GM04504 (cell line): ENCODE data around the gene MIPEP.

Experiments
- DNase-seq: peaks from one replicate; pipeline ENCODE4 v3.0.0-alpha.2; 2012; ENCODE audit warnings: low read depth

MIPEP gene

DNA sequence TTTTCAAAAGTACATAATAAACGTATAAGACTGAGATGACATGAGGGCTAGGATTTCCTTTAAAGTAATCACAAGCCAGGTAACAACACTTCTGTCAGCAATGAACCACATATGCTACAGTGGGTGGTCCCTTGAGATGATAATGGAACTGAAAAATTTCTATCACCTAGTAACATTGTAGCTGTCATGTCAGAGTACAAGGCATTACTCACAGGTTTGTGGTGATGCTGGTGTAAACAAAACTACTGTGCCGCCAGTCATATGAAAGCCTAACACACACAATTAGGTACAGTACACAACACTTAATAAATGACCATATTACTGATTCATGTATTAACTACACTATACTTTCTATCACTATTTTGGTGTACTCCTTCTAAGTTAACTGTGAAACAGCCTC is 36.8 kb downstream of the MIPEP start:
- DNase-seq: no peak

DNA sequence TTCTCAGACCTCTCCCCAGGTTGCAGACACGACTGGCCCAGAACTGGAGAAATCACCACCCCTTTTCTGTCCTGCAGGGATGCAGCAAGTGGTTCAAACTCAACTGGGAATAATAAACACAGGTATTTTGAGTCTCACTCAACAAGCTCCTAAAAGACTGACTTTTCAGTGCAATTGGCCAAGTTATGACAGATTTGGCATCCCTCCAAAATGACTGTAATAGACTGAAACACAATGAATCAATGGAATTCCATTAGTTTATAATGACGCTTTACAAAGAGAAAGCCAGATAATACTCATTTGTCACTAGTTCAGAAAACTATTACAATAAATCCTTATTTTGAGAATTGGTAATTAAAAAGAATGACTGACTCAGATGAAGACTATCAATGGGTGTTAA is 38.1 kb downstream of the MIPEP start:
- DNase-seq: no peak

DNA sequence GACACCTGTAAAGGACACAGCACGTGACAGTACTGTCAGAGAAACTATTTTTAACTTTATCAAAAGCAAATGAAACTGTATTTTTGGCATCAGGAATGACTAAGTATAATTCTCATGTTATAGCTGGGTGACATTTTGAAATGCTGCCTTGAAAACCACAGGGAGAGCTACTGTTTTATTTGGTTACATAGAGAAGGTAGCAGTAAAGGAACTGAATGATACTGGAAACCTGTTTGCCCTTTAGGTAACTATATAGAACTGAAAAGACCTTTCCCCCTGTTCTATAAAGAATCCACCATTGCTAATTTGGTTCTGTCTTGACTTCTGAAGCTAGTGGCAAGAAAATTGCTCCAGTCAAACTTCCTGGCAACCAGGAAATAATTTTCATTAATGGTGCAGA is 39.1 kb downstream of the MIPEP start:
- no peak for DNase-seq

DNA sequence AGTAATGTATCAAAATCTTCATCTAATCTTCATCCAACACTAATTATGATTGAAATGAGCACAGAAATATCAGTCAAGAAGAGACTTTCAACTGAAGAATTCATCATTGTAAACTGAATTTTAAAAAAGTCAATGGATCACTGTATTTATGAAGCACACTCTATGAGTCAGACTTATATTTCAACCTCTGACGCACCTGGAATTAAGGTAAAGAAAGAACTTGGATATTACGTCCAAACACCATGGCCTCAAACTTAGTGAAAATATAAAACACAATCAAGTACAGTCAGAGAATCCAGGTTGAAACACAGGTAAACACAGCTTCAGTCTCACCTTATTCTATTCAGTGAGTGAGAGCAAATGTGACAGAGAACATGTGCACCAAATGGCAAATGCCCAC is 39.5 kb downstream of the MIPEP start:
- no peak for DNase-seq

DNA sequence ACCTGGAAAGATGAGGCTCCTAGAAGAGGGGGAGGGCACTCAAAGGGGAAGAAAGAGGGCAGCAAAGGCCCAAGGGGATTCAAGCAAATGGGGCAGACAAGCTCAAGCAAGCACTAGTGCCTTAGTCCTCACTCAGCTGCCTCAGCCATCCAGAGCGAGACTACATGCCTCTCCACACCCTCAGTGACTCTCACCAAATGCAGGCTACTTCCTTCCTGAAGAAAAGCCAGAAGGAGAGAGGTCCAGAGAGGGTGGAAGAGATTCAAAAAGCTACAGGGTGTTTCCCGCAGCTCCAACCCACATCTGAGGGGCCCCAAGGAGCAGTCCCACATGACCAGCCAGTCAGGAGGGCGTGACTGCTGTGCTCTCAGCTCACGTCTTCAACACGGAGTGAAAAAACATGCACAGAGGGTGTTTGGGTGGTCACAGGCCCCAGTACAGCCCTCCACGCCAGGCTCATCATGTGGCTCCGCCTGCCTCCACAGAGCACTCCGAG is 40.5 kb downstream of the MIPEP start:
- no peak for DNase-seq

DNA sequence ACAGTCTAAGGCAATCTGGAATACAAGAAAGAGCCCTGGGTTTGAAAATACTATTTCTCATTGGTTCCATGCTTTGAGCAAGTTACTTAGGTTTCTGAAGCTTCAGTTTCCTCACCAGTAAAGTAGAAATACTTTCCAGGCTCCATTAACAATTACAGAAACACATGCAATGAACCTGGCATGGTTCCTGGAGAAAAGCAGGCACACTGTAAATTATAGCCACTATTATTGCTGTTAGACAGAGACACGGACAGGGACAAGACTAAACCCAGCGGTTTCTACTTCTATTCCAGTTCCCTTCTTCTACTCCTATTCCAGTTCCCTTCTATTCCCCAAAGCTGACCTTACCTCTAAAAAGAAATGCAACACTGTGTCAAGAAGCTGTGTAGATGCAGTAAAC is 41.2 kb downstream of the MIPEP start:
- peak; percentile 49 for DNase-seq

DNA sequence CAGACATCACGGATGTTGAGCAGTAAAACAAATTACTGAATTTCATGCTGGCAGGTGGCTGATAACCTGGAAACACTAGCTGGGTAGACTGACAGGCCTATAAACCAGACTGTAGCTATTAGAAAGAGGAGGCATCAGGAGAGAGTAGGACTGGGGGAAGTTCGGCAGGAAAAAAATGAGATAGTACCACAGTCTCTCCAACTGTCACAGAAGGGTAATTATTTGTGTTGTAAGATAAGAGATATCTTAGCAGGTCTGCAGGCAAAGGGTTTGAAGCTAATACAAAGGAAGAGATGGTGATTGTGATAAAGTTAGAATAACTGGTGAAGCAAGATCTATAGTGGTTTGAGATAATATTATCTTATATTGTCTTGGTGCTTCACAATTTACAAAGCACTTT is 41.7 kb downstream of the MIPEP start:
- no peak for DNase-seq

DNA sequence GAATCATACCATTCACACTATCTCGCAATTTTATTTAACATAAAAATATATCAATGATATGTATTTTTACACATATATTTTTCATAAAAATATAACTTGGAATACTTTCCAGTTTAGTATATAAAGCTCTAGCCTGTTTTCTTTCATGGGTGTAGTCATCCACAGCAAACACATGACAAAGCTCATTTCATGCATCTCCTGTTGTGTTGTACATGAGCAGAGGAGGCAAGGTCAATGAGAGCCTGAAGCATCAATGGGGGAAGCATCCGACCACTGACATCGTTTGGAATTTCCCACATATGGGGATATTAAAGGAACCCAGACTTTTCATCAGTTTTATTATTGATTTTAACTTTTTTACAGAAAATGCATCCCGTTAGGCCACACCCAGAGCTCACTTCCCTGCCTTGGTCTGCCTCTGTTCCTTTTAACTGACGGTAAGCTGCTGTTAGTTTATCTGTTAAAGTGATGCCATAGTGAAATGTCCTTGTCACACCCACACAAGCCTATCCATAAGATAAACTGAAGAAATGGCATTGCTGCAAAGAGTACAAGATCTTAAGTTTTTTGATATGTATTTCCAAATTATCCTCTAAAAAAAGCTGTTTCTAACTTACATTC is 44.0 kb downstream of the MIPEP start:
- DNase-seq: no peak

DNA sequence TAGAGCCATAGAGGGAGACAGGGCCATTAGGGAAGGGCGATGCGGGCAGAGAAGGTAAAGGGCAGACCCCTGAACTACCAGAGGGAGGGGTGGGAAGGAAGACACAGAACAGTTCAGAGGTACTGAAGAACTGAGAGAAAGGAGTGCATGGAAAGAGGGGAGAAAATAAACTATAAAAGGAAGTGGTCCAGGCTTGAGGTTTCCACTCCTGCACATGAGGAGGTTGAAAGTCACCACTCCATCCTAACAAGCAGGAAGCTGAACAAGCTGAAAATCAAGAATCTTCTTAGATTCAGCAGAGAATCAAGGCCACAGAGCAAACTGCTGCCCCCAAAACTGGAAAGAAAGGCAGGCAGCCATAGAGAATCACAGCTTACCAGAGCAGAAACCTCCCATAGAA is 45.1 kb downstream of the MIPEP start:
- DNase-seq: no peak

DNA sequence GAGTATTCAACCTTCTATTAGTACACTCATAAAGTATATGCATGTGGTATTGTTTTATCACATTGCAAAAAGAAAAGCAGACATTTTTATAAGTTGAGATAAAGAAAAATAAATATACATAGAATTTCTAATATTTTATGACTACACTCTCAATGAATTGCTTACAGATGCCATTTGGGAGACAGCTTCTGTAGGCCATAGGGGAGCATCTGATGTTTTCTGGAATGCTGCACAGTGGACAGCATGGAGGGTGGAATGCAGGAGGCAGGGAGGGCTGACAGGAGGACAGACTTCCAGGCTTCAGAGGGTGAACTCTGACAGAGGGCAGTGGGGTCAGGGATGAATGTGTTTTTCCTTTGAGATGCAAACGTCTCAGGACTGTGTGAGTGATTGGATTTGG is 45.8 kb downstream of the MIPEP start:
- DNase-seq: no peak

DNA sequence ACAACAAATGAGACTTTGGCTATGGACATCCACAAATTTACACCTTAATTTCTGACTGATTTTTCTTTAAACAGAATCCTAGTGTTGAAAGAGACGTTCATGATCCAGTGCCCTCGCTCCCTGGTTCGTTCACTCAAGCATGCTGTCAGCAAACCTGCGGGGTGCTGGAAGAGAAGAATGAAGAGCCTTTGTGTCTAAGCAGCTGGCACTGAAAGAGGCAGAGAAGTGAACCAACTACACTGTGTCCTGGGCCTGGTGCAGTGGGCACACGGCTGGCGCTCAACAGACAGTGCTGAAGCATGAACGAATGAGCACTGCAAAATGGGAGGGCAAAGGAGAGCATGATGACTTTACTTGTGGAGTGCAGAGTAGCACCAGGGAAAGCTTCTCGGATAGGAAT is 46.8 kb downstream of the MIPEP start:
- DNase-seq: no peak

DNA sequence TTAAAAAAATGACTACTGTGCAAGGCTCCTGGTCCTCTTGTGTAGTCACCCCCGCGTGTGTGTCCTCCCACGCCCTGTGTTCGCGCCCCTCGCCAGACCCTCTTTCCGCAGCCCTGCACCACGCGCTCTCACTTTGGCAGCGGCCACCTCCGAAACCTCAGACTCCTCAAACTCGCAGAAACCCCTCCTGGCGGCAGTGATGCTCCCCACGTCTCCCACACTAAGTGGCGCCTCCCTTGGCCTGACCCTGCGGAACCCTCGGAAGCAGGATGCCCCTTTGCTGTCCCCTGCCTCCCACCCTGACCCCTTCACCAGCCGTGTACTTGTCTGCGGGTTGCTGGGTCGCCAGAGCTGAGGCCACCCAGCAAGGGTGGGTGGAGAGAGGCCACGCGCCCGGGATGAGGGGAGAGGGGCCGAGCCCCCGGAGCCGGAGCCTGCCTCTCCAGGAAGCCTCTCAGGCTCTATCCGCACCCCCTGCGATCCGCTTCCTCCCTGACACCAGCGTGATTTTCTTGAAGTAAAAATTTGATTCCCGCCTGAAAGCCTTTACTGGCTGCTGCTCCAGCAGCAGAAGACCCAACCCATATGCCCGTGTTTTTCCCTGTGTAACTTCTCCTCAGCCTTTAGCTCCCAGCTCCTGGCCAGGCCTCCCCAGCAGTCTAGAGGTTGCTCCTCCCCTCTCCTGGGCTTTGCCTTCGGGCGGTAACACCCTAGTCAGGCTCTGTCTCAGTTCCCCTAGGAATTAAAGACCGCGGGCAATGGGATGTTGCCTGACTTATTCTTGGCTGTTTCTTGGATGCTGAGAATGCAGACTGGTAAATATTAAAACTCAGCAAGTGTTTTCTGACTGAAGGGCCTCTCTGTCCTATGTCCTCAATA is 55.2 kb downstream of the MIPEP start:
- DNase-seq: no peak

DNA sequence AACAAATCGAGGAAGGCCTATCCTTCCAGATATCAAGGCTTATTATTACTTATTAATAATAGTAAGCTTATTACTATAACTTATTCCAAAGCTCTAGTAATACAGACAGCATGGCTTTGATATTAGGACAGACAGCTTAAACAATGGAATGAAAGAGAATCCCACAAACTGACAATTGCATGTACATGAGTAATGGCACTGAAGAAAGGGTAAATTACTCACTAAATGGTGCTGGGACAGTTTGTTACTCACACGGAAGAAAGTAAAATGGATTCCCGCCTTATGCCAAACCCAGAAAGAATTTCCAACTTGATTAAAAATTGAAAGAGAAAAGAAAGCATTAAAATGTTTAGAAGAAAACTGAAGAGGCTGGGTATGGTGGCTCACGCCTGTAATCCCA is 60.3 kb downstream of the MIPEP start:
- peak; percentile 28 for DNase-seq

DNA sequence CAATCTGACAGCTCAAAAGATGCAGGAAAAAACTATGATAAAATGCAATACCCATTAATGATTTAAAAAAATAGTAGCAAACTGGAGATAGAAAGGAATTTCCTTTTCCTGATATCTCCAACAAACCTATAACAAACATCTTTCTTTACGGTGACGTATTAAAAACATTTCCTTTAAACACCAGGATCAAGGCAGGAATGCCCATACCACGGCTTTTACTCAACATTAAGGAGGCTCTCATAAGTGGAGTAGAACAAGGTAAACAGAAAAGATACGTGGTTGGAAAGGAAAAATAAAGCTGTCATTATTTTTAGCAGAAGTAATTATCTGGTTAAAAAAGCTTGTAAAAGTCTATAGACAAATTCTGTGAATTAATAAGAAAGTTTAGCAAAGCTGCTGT is 61.1 kb downstream of the MIPEP start:
- DNase-seq: no peak

DNA sequence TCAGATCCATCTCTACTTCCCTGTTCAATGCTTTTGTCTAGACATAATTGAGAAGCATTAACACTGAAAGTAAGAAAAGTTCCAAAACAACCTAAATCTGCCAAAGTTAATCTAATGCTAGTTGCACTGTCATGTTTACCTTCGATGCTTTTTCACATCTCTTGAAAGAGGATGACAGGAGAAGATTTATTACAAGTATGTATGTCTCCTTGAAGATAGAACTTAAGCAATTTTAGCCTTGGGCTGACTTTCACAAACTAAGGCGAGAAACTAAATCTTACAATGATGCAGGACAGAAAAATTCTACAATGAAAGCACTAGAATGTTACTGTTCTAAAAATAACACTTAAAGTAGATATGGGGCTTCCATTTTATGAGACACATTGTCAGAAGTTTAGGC is 64.0 kb downstream of the MIPEP start:
- no peak for DNase-seq

DNA sequence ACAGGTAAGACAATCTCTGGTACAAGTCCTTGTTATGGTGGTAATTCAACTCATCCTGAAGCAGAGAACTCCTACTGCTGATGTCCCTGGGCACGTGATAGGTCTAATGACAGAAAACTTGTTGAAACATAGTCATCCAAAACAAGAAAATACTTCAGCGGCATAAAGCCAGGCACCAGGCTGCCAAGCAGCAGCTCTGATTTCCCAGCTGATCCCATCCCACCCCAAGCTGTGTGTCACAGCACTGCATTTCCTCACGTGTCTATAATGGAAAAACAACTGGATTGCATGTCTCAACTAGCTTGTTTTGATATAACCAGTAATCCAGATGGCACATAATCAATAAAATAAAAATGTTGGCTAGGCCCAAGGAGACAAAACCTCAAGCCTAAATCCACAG is 64.8 kb downstream of the MIPEP start:
- no peak for DNase-seq

DNA sequence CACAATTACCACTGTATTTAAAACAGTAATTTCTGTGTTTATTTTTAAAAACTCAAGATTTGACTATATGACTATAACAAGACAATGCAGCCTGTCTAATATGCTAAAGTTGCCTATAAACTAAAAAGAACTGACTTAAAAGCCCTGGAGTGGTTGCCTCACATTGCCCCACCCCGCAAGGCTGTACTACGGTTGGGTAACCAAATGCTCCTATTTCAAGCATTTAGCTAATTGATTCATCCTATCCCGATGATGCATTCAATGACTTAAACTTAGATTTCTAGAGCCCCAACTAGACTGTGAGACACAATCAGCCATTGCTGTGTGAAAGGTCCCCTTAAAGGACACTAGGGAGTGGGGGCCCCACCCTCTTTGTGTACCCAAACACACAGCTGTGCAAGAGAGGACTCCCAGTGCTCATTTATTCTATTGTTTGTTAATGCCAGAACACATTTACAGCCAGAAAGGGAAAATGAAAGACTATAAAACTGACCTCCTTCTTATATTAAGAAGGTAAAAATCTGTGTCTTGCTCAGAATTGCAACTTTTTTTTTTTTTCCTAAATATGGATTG is 66.9 kb downstream of the MIPEP start:
- no peak for DNase-seq

DNA sequence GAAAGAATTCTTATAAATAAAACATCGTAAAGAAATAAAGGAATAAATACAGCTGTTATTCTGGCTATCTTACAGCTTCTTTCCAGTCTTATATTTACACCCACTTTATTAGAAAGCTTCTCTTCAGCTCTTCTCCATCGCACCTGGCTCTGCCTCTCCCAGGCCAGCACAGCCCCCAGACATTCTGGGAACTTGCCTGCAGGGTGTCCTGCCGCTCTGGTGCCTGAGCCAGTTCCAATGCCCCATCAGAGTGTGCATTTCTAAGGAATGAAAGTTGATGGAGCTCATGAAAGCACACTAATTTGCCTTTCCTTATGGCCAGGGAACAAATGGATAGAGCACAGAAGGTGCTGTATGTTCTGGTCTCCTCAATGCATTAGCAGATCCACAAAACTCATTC is 68.7 kb downstream of the MIPEP start:
- no peak for DNase-seq

DNA sequence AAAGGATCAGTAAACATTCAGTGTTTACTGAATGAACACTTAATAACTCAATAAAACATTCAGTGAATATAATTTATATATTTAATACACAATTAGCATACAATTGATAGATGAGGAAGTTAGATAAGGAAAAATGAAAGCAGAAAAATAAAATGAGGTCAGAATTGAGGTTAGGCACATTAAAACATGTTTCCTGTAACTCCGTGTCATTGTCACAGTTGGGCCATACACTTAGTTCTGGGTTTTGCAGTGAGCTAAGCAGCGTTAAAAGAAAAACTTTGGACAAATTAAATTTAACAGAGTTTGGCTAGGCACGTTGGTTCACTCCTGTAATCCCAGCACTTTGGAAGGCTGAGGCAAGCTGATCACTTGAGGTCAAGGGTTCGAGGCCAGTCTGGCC is 71.4 kb downstream of the MIPEP start:
- DNase-seq: no peak

DNA sequence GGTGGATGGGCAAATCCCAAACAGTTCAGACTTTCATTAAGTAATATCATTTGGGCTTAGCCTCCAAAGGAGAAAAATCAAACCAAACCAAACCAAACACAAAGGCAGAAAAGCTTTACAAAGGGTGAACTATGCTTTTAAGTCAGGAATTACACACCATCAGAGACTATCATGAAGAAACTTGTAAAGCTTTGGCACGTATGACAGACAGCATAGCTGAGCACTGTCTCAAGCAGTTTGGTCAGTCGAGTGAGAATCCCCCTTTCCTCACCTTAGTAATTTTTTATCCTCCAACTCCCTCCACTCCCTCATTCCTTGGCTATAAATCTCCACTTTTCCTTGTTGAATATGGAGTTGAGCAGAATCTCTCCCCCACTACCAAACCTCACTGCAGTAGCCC is 72.1 kb downstream of the MIPEP start:
- no peak for DNase-seq

DNA sequence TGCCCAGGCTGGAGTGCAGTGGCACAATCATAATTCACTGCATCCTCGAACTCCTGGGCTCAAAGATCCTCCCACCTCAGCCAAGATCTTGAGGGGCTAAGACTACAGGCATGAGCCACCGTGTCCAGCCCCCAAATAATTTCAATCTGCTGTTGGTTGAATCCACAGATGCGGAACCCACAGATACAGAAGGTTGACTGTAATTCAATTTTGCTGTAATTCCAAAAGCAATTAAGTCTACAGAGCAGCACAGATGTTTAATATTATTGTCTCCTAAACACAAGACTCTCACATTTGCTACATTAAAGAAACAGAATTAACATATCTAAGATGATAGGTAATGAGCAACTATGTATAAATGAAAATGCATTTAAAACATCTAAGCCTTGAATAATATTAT is 75.6 kb downstream of the MIPEP start:
- DNase-seq: no peak

DNA sequence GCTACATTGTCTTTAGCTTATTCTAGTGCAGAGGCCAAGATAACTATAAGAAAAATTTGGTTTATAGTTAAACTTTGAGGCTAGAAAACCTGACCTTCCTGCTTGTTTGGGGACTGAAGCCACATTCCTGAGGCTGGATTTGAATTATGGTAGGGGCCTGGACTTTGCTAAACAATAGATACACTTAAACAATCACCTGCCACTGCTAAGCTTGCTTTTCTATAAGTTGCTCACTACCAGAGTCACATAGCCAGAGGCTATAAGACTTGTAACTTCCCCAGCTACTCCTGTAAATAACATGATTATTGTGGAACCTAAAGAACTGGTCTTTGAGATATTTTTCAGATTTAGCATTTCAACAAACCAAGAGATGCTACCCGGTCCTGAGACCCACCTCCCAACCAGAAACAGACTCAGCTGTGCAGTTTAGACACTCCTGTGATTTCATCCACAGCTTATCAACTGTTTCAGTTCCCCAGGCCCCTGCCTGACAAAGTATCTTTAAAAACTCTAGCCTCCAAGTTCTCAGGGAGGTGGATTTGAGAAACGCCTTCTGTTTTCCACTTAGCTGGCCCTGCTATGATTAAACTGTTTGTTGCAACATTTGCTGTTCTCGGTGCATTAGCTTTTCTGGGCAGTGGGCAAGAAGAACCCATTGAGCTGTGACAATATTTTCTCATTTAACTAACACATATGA is 77.7 kb downstream of the MIPEP start:
- DNase-seq: no peak
